HCT116 (cell line): ENCODE data around the gene GFRA3. TPM values are rescaled to one million over a fixed set of nuclear protein-coding genes. Genes with fewer than 3 reads are reported as not detected.

Experiments used
- ATAC-seq: fragments of 200-7000 bp; cut with Tn5 transposase; 2 replicates; pipeline ENCODE4 v1.9.1; 2020; ENCODE audit warnings: mild to moderate bottlenecking, moderate library complexity
- BruUV-seq: library from RNA; stranded (reverse); fragments of 400-500 nt; replicated peaks from 2 replicates; lab custom pipeline; 2021; lab: Mats Ljungman, UMichigan
- CTCF ChIA-PET: fragments of 300-600 bp; sonication (Branson Sonifier 250); formaldehyde crosslinking; loops from one replicate; lab custom pipeline; 2021; ENCODE audit warnings: antibody characterized with exemption; lab: Charles Lee
- POLR2A ChIA-PET: fragments of 300-600, 350-600 bp; sonication (Branson Sonifier 250); formaldehyde crosslinking; loops from one replicate; lab custom pipeline; 2021; ENCODE audit warnings: antibody characterized with exemption; lab: Charles Lee
- RAD21 ChIA-PET, 2 experiments: fragments of 300-600 bp; sonication (Branson Sonifier 250); formaldehyde crosslinking; loops; one replicate each; lab custom pipeline; 2023; ENCODE audit warnings: low total read pairs in 2 of 2; ENCODE audit not compliant: uncharacterized antibody in 2 of 2, unreplicated experiment in 2 of 2, low non-redundant PET in 1 of 2; lab: Charles Lee
- DNase-seq: peaks from one replicate; pipeline ENCODE4 v3.0.0-alpha.2; 2010; ENCODE audit warnings: low read depth, low spot score
- H2AFZ ChIP-seq: fragments of 200-600 bp; shearing (Covaris generic), sonication (generic); 2 replicates; pipeline ENCODE4 v1.6.1; 2017; ENCODE audit warnings: low read depth, mixed run types, mixed read lengths, antibody characterized with exemption, low read length; ENCODE audit not compliant: poor library complexity, severe bottlenecking
- H3K27ac ChIP-seq: 2 replicates; pipeline ENCODE4 v1.5.1; 2012; ENCODE audit warnings: low read depth, low read length
- H3K27me3 ChIP-seq: fragments of 200-600 bp; sonication (generic); 2 replicates; pipeline ENCODE4 v1.6.1; 2016; ENCODE audit warnings: mixed run types, low read length, mixed read lengths; ENCODE audit not compliant: insufficient read depth
- H3K36me3 ChIP-seq, 2 experiments: fragments of 200-500 bp in 1 of 2; fragments of 200-600 bp in 1 of 2; sonication (Bioruptor generic) in 1 of 2; sonication (generic) in 1 of 2; 2 replicates each; pipeline versions ENCODE4 v1.5.1 to v1.6.1; 2014 to 2016; ENCODE audit warnings: low read length in 2 of 2, inconsistent platforms in 1 of 2, mixed read lengths in 1 of 2, mixed run types in 1 of 2; ENCODE audit not compliant: insufficient read depth in 2 of 2, control insufficient read depth in 1 of 2
- H3K4me1 ChIP-seq, 2 experiments: fragments of 200-600 bp in 1 of 2; sonication (generic) in 1 of 2; 2 replicates each; pipeline versions ENCODE4 v1.5.1 to v1.6.1; 2012 to 2017; ENCODE audit warnings: low read length in 2 of 2, inconsistent platforms in 1 of 2, mild to moderate bottlenecking in 1 of 2, mixed read lengths in 1 of 2, mixed run types in 1 of 2, moderate library complexity in 1 of 2; ENCODE audit not compliant: insufficient read depth in 2 of 2, control insufficient read depth in 1 of 2
- H3K4me2 ChIP-seq: fragments of 200-600 bp; sonication (generic); 2 replicates; pipeline ENCODE4 v1.6.1; 2017; ENCODE audit warnings: mixed run types, low read length, mixed read lengths
- H3K4me3 ChIP-seq, 2 experiments: fragments of 200-600 bp in 1 of 2; sonication (generic) in 1 of 2; replicated peaks in 1 of 2; 2 replicates each; pipeline ENCODE4 v1.5.1; 2011 to 2016; ENCODE audit warnings: low read length in 2 of 2, control low read depth in 1 of 2, low read depth in 1 of 2, mild to moderate bottlenecking in 1 of 2, mixed read lengths in 1 of 2, mixed run types in 1 of 2
- H3K79me2 ChIP-seq: fragments of 200-600 bp; sonication (generic); 2 replicates; pipeline ENCODE4 v1.6.1; 2017; ENCODE audit warnings: mild to moderate bottlenecking, mixed run types, low read length, moderate library complexity, mixed read lengths; ENCODE audit not compliant: insufficient read depth
- H3K9ac ChIP-seq: fragments of 200-600 bp; sonication (generic); 2 replicates; pipeline ENCODE4 v1.6.1; 2016; ENCODE audit warnings: low read length, mixed read lengths
- H3K9me2 ChIP-seq: fragments of 200-600 bp; sonication (generic), shearing (Covaris generic); 2 replicates; pipeline ENCODE4 v1.6.1; 2017; ENCODE audit warnings: mixed run types, mild to moderate bottlenecking, moderate library complexity; ENCODE audit not compliant: insufficient read depth
- H3K9me3 ChIP-seq, 2 experiments: fragments of 200-500 bp in 1 of 2; fragments of 200-600 bp in 1 of 2; sonication (Bioruptor generic) in 1 of 2; sonication (generic) in 1 of 2; 2 replicates each; pipeline ENCODE4 v1.6.1; 2014 to 2017; ENCODE audit warnings: low read length in 2 of 2, mixed read lengths in 2 of 2, inconsistent platforms in 1 of 2, low read depth in 1 of 2, mild to moderate bottlenecking in 1 of 2, mixed run types in 1 of 2, moderate library complexity in 1 of 2; ENCODE audit not compliant: control insufficient read depth in 1 of 2, insufficient read depth in 1 of 2
- H4K20me1 ChIP-seq: fragments of 200-600 bp; sonication (generic), shearing (Covaris generic); 2 replicates; pipeline ENCODE4 v1.6.1; 2017; ENCODE audit warnings: mixed run types, mild to moderate bottlenecking, moderate library complexity; ENCODE audit not compliant: insufficient read depth
- ATF3 ChIP-seq: IDR thresholded peaks from 2 replicates; pipeline ENCODE4 v1.6.1; 2012
- CBX3 ChIP-seq: IDR thresholded peaks from 2 replicates; pipeline ENCODE4 v1.6.1; 2012; ENCODE audit warnings: low read depth
- ELF1 ChIP-seq: IDR thresholded peaks from 2 replicates; pipeline ENCODE4 v1.6.1; 2012; ENCODE audit warnings: low read depth, borderline replicate concordance
- EZH2 ChIP-seq: fragments of 200-600 bp; sonication (generic); IDR thresholded peaks from 2 replicates; pipeline ENCODE4 v1.6.1; 2017; ENCODE audit warnings: antibody characterized with exemption, mixed run types
- MAX ChIP-seq: IDR thresholded peaks from 2 replicates; pipeline ENCODE4 v1.6.1; 2012
- POLR2A ChIP-seq: IDR thresholded peaks from 2 replicates; pipeline ENCODE4 v1.7.0; 2011; ENCODE audit warnings: borderline replicate concordance; ENCODE audit not compliant: insufficient read depth, insufficient read length; ENCODE audit errors: extremely low read depth
- POLR2AphosphoS5 ChIP-seq: IDR thresholded peaks from 2 replicates; pipeline ENCODE4 v1.6.1; 2011; ENCODE audit warnings: mild to moderate bottlenecking, low read depth, low read length, moderate library complexity
- RAD21 ChIP-seq: IDR thresholded peaks from 2 replicates; pipeline ENCODE4 v1.6.1; 2012; ENCODE audit warnings: low read depth, mild to moderate bottlenecking
- REST ChIP-seq: IDR thresholded peaks from 2 replicates; pipeline ENCODE4 v1.6.1; 2012; ENCODE audit warnings: low read depth
- SIN3A ChIP-seq: IDR thresholded peaks from 2 replicates; pipeline ENCODE4 v1.6.1; 2012; ENCODE audit warnings: low read depth
- SP1 ChIP-seq: IDR thresholded peaks from 2 replicates; pipeline ENCODE4 v1.6.1; 2012; ENCODE audit warnings: low read depth
- SRF ChIP-seq: IDR thresholded peaks from 2 replicates; pipeline ENCODE4 v1.6.1; 2012; ENCODE audit warnings: low read depth
- ZBTB33 ChIP-seq: IDR thresholded peaks from 2 replicates; pipeline ENCODE4 v1.6.1; 2011; ENCODE audit warnings: mild to moderate bottlenecking, low read length, moderate library complexity; ENCODE audit not compliant: insufficient replicate concordance; ENCODE audit errors: extremely low read depth
- ZFX ChIP-seq: fragments of 450-650 bp; IDR thresholded peaks from 2 replicates; pipeline ENCODE4 v1.6.1; 2017
- ZNF274 ChIP-seq: fragments of 200-500 bp; sonication (Bioruptor generic); IDR thresholded peaks from 2 replicates; pipeline ENCODE4 v1.6.1; 2014; ENCODE audit warnings: mild to moderate bottlenecking, low read depth, low read length, inconsistent platforms
- intact Hi-C: fragments of 100-400 bp; cut with micrococcal nuclease; formaldehyde crosslinking; loops from 2 replicates; pipeline ENCODE4 v1.10.0; 2022
- total RNA-seq: library from RNA; stranded (reverse); gene quantifications from one replicate; pipeline ENCODE4 v1.2.1, GENCODE V29; 2021; ENCODE audit not compliant: unreplicated experiment

The GFRA3 gene
- total RNA-seq, 1 experiment from 2014 or later = not detected

- no peak overlapping the region for H3K4me2 ChIP-seq
- ATAC-seq (no peak), DNase-seq (no peak)
- no peaks in the 10 kb centered on the region for H3K9me3 ChIP-seq
- no peak overlapping the region for H3K4me3 ChIP-seq
- POLR2A ChIA-PET = interaction anchor here (0.5 kb wide), 1 partner anchor 1077 kb away, joined by 4 read pairs; no protein-coding TSS in a partner anchor
- H3K36me3 ChIP-seq = no peaks in the 10 kb centered on the region
- TF ChIP-seq SIN3A (no peak), POLR2AphosphoS5 (no peak), ZBTB33 (no peak), EZH2 (no peak), SP1 (no peak), ZFX (no peak), RAD21 (no peak), POLR2A (no peak), SRF (no peak), ELF1 (no peak), REST (no peak), ATF3 (no peak), MAX (no peak), ZNF274 (no peak), CBX3 (no peak)
- H3K27ac ChIP-seq = no peak overlapping the region
- RAD21 ChIA-PET = no interaction called here
- H3K9ac ChIP-seq = no peak overlapping the region
- no peak overlapping the region for H2AFZ ChIP-seq
- no peaks in the 10 kb centered on the region for H3K4me1 ChIP-seq
- no peaks in the 10 kb centered on the region for H4K20me1 ChIP-seq
- no peaks in the 10 kb centered on the region for H3K79me2 ChIP-seq
- H3K27me3 ChIP-seq = no peaks in the 10 kb centered on the region
- intact Hi-C loops = no loop called here
- CTCF ChIA-PET = no interaction called here
- BruUV-seq = no TSS peak
- no peaks in the 10 kb centered on the region for H3K9me2 ChIP-seq
Measured at GRCh38 chr5:138275379-138275782, 960 bp upstream of the GFRA3 start.
